Lower lobe of right lung (tissue), 2 donors: Measurements from ENCODE around the gene TMEM185A. TPM values are rescaled to one million over a fixed set of nuclear protein-coding genes. Genes with fewer than 3 reads are reported as not detected.
"Not testable (repeated sequence)": the region's sequence is repeated elsewhere in the genome, so short reads cannot be mapped to it uniquely, and the experiment has no call there.

Source experiments
- ATAC-seq, 2 donors: fragments of 200-7000 bp; cut with Tn5 transposase; one replicate each; pipeline ENCODE4 v1.9.1; 2020 to 2022; ENCODE audit warnings: mild to moderate bottlenecking in 2 of 2, moderate library complexity in 2 of 2
- DNase-seq: peaks from one replicate; pipeline ENCODE4 v3.0.0-alpha.2; 2020
- H3K27ac ChIP-seq: fragments of 200-600 bp; one replicate; pipeline ENCODE4 v1.8.0; 2022
- H3K27me3 ChIP-seq: fragments of 200-600 bp; one replicate; pipeline ENCODE4 v1.8.0; 2022; ENCODE audit warnings: low read depth
- H3K36me3 ChIP-seq: fragments of 200-600 bp; one replicate; pipeline ENCODE4 v1.8.0; 2022; ENCODE audit warnings: mild to moderate bottlenecking
- H3K4me1 ChIP-seq: fragments of 200-600 bp; one replicate; pipeline ENCODE4 v1.8.0; 2022
- H3K4me3 ChIP-seq: fragments of 200-600 bp; one replicate; pipeline ENCODE4 v1.8.0; 2022; ENCODE audit warnings: mild to moderate bottlenecking
- H3K9me3 ChIP-seq: fragments of 200-600 bp; one replicate; pipeline ENCODE4 v1.8.0; 2022
- CTCF ChIP-seq: fragments of 200-600 bp; IDR thresholded peaks from one replicate; pipeline ENCODE4 v1.8.0; 2022; ENCODE audit warnings: antibody characterized with exemption, mild to moderate bottlenecking
- intact Hi-C: fragments of 100-400 bp; cut with DNase I; formaldehyde crosslinking; loops from one replicate; pipeline ENCODE4 v1.11.0; 2022
- total RNA-seq: library from RNA; stranded (reverse); fragmentation: NEBNext Ultra II Directional; extraction: Animal tissue kit (Norgen Biotek cat#: 25700); gene quantifications from one replicate; pipeline ENCODE4 v1.2.1, GENCODE V29; 2021
- donor health status: DM: no; HTN: yes; CAD: no; lungs with severe emphysema.

TMEM185A gene
- total RNA-seq, 1 donor from 2014 or later, result 19.9 TPM

GRCh38 chrX:149567621-149568417, 63.8 kb downstream of the TMEM185A start:
- ATAC-seq (no peak), DNase-seq (no peak)
- no peaks in the 10 kb centered on the region for H3K36me3 ChIP-seq
- H3K27me3 ChIP-seq, result no peaks in the 10 kb centered on the region
- H3K4me3 ChIP-seq, result no peak overlapping the region
- no peaks in the 10 kb centered on the region for H3K4me1 ChIP-seq
- H3K27ac ChIP-seq, result no peak overlapping the region
- no peaks in the 10 kb centered on the region for H3K9me3 ChIP-seq
- intact Hi-C loops, result no loop called here
- TF ChIP-seq CTCF, result no peak

GRCh38 chrX:149563359-149563758, 68.2 kb downstream of the TMEM185A start:
- Histone ChIP-seq H3K36me3 (no peaks in the 10 kb centered on the region), H3K27me3 (no peaks in the 10 kb centered on the region)
- ATAC-seq, result no peak

GRCh38 chrX:149555251-149555650, 76.3 kb downstream of the TMEM185A start:
- H3K4me3 ChIP-seq, H3K9me3 ChIP-seq, DNase-seq, H3K27me3 ChIP-seq, H3K27ac ChIP-seq, ATAC-seq, H3K4me1 ChIP-seq, intact Hi-C loops, H3K36me3 ChIP-seq: not testable (repeated sequence)

More at GRCh38 chrX:149563359-149563758, 68.2 kb downstream of the TMEM185A start:
- H3K4me1 ChIP-seq, result no peaks in the 10 kb centered on the region
- no peak for DNase-seq
- H3K27ac ChIP-seq, result no peak overlapping the region
- intact Hi-C loops, result no loop called here
- no peak for TF ChIP-seq CTCF
- H3K4me3 ChIP-seq, result no peak overlapping the region
- no peaks in the 10 kb centered on the region for H3K9me3 ChIP-seq

- ATAC-seq, H3K4me3 ChIP-seq, H3K27ac ChIP-seq, H3K36me3 ChIP-seq, H3K9me3 ChIP-seq, H3K4me1 ChIP-seq, intact Hi-C loops, DNase-seq, H3K27me3 ChIP-seq: not testable (repeated sequence)
Measured at GRCh38 chrX:149551939-149552248, 79.7 kb downstream of the TMEM185A start.

GRCh38 chrX:149551245-149551938, 80.2 kb downstream of the TMEM185A start:
- H3K4me3 ChIP-seq, H3K27me3 ChIP-seq, intact Hi-C loops, ATAC-seq, H3K4me1 ChIP-seq, H3K36me3 ChIP-seq, DNase-seq, H3K9me3 ChIP-seq, H3K27ac ChIP-seq: not testable (repeated sequence)

- H3K4me3 ChIP-seq, H3K27ac ChIP-seq, H3K9me3 ChIP-seq, H3K4me1 ChIP-seq, intact Hi-C loops, H3K27me3 ChIP-seq, DNase-seq, H3K36me3 ChIP-seq: not testable (repeated sequence)
- peak in 1 of 2 donors; percentile 51 for ATAC-seq
Measured at GRCh38 chrX:149550454-149550853, 81.1 kb downstream of the TMEM185A start.

GRCh38 chrX:149549701-149550100, 81.9 kb downstream of the TMEM185A start, which contains the start of gene HSFX3:
HSFX3 (minus strand) TSS chrX:149549924; CDS start chrX:149549852, 72 bp downstream.
- DNase-seq, H3K4me3 ChIP-seq, ATAC-seq, H3K27ac ChIP-seq, intact Hi-C loops, H3K4me1 ChIP-seq, H3K9me3 ChIP-seq, H3K36me3 ChIP-seq, H3K27me3 ChIP-seq: not testable (repeated sequence)

- H3K27me3 ChIP-seq, H3K27ac ChIP-seq, H3K4me1 ChIP-seq, H3K36me3 ChIP-seq, intact Hi-C loops, ATAC-seq, H3K9me3 ChIP-seq, DNase-seq, H3K4me3 ChIP-seq: not testable (repeated sequence)
Measured at GRCh38 chrX:149547782-149548181, 83.8 kb downstream of the TMEM185A start.

GRCh38 chrX:149546962-149547361, 84.6 kb downstream of the TMEM185A start:
- DNase-seq, H3K27ac ChIP-seq, intact Hi-C loops, H3K9me3 ChIP-seq, H3K36me3 ChIP-seq, ATAC-seq, H3K27me3 ChIP-seq, H3K4me3 ChIP-seq, H3K4me1 ChIP-seq: not testable (repeated sequence)
